GM23338 (cell line): Measurements from ENCODE around the gene SIL1. TPM values are rescaled to one million over a fixed set of nuclear protein-coding genes. Genes with fewer than 3 reads are reported as not detected.

Experiments
- ATAC-seq: fragments of 200-7000 bp; cut with Tn5 transposase; 3 replicates; pipeline ENCODE4 v1.9.1; 2020
- DNase-seq: peaks from one replicate; pipeline ENCODE4 v3.0.0-alpha.2; 2015; ENCODE audit warnings: low spot score
- H2AFZ ChIP-seq: fragments of 200-600 bp; sonication (generic); 2 replicates; pipeline ENCODE4 v1.8.0; 2016; ENCODE audit warnings: antibody characterized with exemption, mild to moderate bottlenecking, moderate library complexity
- H3F3A ChIP-seq: fragments of 200-600 bp; sonication (generic); replicated peaks from 2 replicates; pipeline ENCODE4 v1.8.0; 2017; ENCODE audit warnings: antibody characterized with exemption, mixed run types, low read depth
- H3K27ac ChIP-seq: fragments of 200-600 bp; sonication (generic); 2 replicates; pipeline ENCODE4 v1.6.1; 2016; ENCODE audit warnings: low read depth
- H3K27me3 ChIP-seq: fragments of 200-600 bp; sonication (generic); 2 replicates; pipeline ENCODE4 v1.8.0; 2016; ENCODE audit warnings: mild to moderate bottlenecking, mixed run types, moderate library complexity; ENCODE audit not compliant: insufficient read depth
- H3K36me3 ChIP-seq: fragments of 200-600 bp; sonication (generic); 2 replicates; pipeline ENCODE4 v1.8.0; 2016; ENCODE audit warnings: mild to moderate bottlenecking; ENCODE audit not compliant: insufficient read depth
- H3K4me1 ChIP-seq: fragments of 200-600 bp; sonication (generic); 2 replicates; pipeline ENCODE4 v1.8.0; 2016; ENCODE audit warnings: mild to moderate bottlenecking, moderate library complexity; ENCODE audit not compliant: insufficient read depth
- H3K4me2 ChIP-seq: fragments of 200-600 bp; sonication (generic); 2 replicates; pipeline ENCODE4 v1.7.1; 2017; ENCODE audit warnings: mixed run types
- H3K4me3 ChIP-seq: fragments of 200-600 bp; sonication (generic); 2 replicates; pipeline ENCODE4 v1.6.1; 2016; ENCODE audit warnings: mixed run types
- H3K79me2 ChIP-seq: fragments of 200-600 bp; sonication (generic); replicated peaks from 2 replicates; pipeline ENCODE4 v1.8.0; 2017; ENCODE audit warnings: mild to moderate bottlenecking; ENCODE audit not compliant: insufficient read depth
- H3K9me2 ChIP-seq: fragments of 200-600 bp; sonication (generic); 2 replicates; pipeline ENCODE4 v1.8.0; 2017; ENCODE audit not compliant: insufficient read depth
- H4K20me1 ChIP-seq: fragments of 200-600 bp; sonication (generic); replicated peaks from 2 replicates; pipeline ENCODE4 v1.8.0; 2017; ENCODE audit warnings: mild to moderate bottlenecking; ENCODE audit not compliant: insufficient read depth
- H3K27ac Mint-ChIP-seq: 2 replicates; pipeline ENCODE4 v1.8.0; 2020; ENCODE audit warnings: inconsistent platforms, mild to moderate bottlenecking, moderate library complexity, mixed read lengths
- H3K27me3 Mint-ChIP-seq: 3 replicates; pipeline ENCODE4 v1.8.0; 2022; ENCODE audit warnings: low read depth, mild to moderate bottlenecking, moderate library complexity, mixed read lengths, inconsistent platforms; ENCODE audit not compliant: insufficient read depth, poor library complexity
- H3K36me3 Mint-ChIP-seq: 3 replicates; pipeline ENCODE4 v1.8.0; 2021; ENCODE audit warnings: low read depth, mild to moderate bottlenecking, inconsistent platforms, moderate library complexity, mixed read lengths
- H3K4me1 Mint-ChIP-seq: 3 replicates; pipeline ENCODE4 v1.8.0; 2020; ENCODE audit warnings: mild to moderate bottlenecking, inconsistent platforms, mixed read lengths
- H3K4me3 Mint-ChIP-seq: 3 replicates; pipeline ENCODE4 v1.8.0; 2021; ENCODE audit warnings: moderate library complexity, mild to moderate bottlenecking, inconsistent platforms, mixed read lengths
- H3K9me3 Mint-ChIP-seq: 3 replicates; pipeline ENCODE4 v1.8.0; 2020; ENCODE audit warnings: moderate library complexity, mild to moderate bottlenecking, inconsistent platforms, mixed read lengths
- CREB1 ChIP-seq: fragments of 250-450 bp; sonication (Bioruptor Pico); IDR thresholded peaks from 2 replicates; pipeline ENCODE4 v1.5.0; 2020; ENCODE audit warnings: low read depth, mild to moderate bottlenecking, moderate library complexity
- CTCF ChIP-seq, 2 experiments: fragments of 200-600 bp in 1 of 2; sonication (generic) in 1 of 2; conservative IDR thresholded peaks; 2 replicates each; pipeline versions ENCODE4 v1.5.1 to v1.6.1; 2016 to 2017; ENCODE audit warnings: antibody characterized with exemption in 2 of 2, low read depth in 2 of 2, mild to moderate bottlenecking in 2 of 2, moderate library complexity in 1 of 2
- ETS1 ChIP-seq: IDR thresholded peaks from 2 replicates; pipeline ENCODE4 v1.6.1; 2016; ENCODE audit warnings: antibody characterized with exemption
- EZH2 ChIP-seq: fragments of 200-600 bp; sonication (generic); IDR thresholded peaks from one replicate; pipeline ENCODE4 v1.8.0; 2017; ENCODE audit warnings: antibody characterized with exemption, mild to moderate bottlenecking, low read depth; ENCODE audit not compliant: unreplicated experiment
- EZH2phosphoT487 ChIP-seq: fragments of 200-600 bp; sonication (generic); IDR thresholded peaks from one replicate; pipeline ENCODE4 v1.8.1; 2018; ENCODE audit warnings: antibody characterized with exemption; ENCODE audit not compliant: unreplicated experiment
- JUNB ChIP-seq: IDR thresholded peaks from one replicate; pipeline ENCODE4 v1.6.1; 2016; ENCODE audit warnings: antibody characterized with exemption; ENCODE audit not compliant: unreplicated experiment
- NANOG ChIP-seq: IDR thresholded peaks from 2 replicates; pipeline ENCODE4 v1.6.1; 2016; ENCODE audit warnings: antibody characterized with exemption, borderline replicate concordance
- POLR2AphosphoS5 ChIP-seq: IDR thresholded peaks from 2 replicates; pipeline ENCODE4 v1.6.1; 2016; ENCODE audit warnings: antibody characterized with exemption, low read depth
- REST ChIP-seq: IDR thresholded peaks from one replicate; pipeline ENCODE4 v1.6.1; 2018; ENCODE audit warnings: antibody characterized with exemption; ENCODE audit not compliant: unreplicated experiment
- STAT1 ChIP-seq: IDR thresholded peaks from one replicate; pipeline ENCODE4 v1.6.1; 2016; ENCODE audit warnings: antibody characterized with exemption; ENCODE audit not compliant: unreplicated experiment
- ZNF114 ChIP-seq: fragments of 250-450 bp; sonication (Bioruptor Pico); IDR thresholded peaks from 2 replicates; pipeline ENCODE4 v1.5.0; 2020; ENCODE audit warnings: mild to moderate bottlenecking, moderate library complexity
- ZNF331 ChIP-seq: fragments of 250-450 bp; sonication (Bioruptor Pico); IDR thresholded peaks from 2 replicates; pipeline ENCODE4 v1.5.0; 2020; ENCODE audit warnings: low read depth, mild to moderate bottlenecking, moderate library complexity
- ZNF462 ChIP-seq: fragments of 250-450 bp; sonication (Bioruptor Pico); IDR thresholded peaks from 2 replicates; pipeline ENCODE4 v1.5.0; 2020; ENCODE audit warnings: mild to moderate bottlenecking, moderate library complexity
- polyA plus RNA-seq: library from polyadenylated mRNA; unstranded; fragments of >200 nt; fragmentation: Nextera tagmentation; extraction: Ambion mirVana; gene quantifications from 2 replicates; pipeline ENCODE4 v1.2.1, GENCODE V29; 2016
- total RNA-seq: library from RNA; depleted of rRNA; stranded (reverse); fragments of >200 nt; shearing (Covaris generic); gene quantifications from 2 replicates; pipeline ENCODE4 v1.2.3, GENCODE V29; 2014

The SIL1 gene
- total and polyA plus RNA-seq, 2 experiments from 2014 or later: 5.5 to 5.9 TPM

GRCh38 chr5:139232147-139232724 is 34.1 kb upstream of the SIL1 start:
- Histone ChIP-seq H3K27ac (no peak overlapping the region), H3K4me2 (no peak overlapping the region), H3K4me3 (no peak overlapping the region), H3K4me1 (no peaks in the 10 kb centered on the region), H3K36me3 (no peaks in the 10 kb centered on the region), H2AFZ (peak overlapping the region; percentile 80; the same call in 1 of the 2 replicates), H3K27me3 (no peaks in the 10 kb centered on the region), H3K79me2 (no peaks in the 10 kb centered on the region), H4K20me1 (no peaks in the 10 kb centered on the region), H3K9me2 (no peaks in the 10 kb centered on the region), H3F3A (no peaks in the 10 kb centered on the region)
- no peak for TF ChIP-seq EZH2phosphoT487
- no peak for TF ChIP-seq CREB1 (CRISPR knock-in tag)
- TF ChIP-seq NANOG: no peak
- no peak for TF ChIP-seq STAT1
- TF ChIP-seq ZNF114 (CRISPR knock-in tag): no peak
- TF ChIP-seq CTCF (conservative IDR thresholded peaks at IDR 0.05; ENCODE audit: low read depth in 2 of 2): no peak
- TF ChIP-seq POLR2AphosphoS5: no peak
- no peak for TF ChIP-seq JUNB
- TF ChIP-seq EZH2: no peak
- TF ChIP-seq ZNF462 (CRISPR knock-in tag): no peak
- TF ChIP-seq ZNF331 (CRISPR knock-in tag): no peak
- TF ChIP-seq REST: no peak
- no peak for TF ChIP-seq ETS1
- ATAC-seq: no peak
- Mint-ChIP-seq H3K4me1 (peaks cover 3% of the 10 kb centered on the region; the same call in 1 of the 3 replicates), H3K36me3 (no peaks in the 10 kb centered on the region), H3K27ac (no peak overlapping the region; the same call in 1 of the 2 replicates), H3K4me3 (no peak overlapping the region), H3K27me3 (peaks cover 2% of the 10 kb centered on the region), H3K9me3 (peaks cover 4% of the 10 kb centered on the region; the same call in 1 of the 3 replicates)
- no peak for DNase-seq
